Esophagus squamous epithelium (tissue), 4 donors: Measurements from ENCODE around the gene TOP3A.

ENCODE experiments used
- CTCF ChIP-seq, 6 experiments: fragments of 450-650 bp in 4 of 6; fragments of 200-600 bp in 2 of 6; sonication (generic) in 2 of 6; IDR thresholded peaks; one replicate each; pipeline ENCODE4 v1.5.1; 2016 to 2019; ENCODE audit warnings: antibody characterized with exemption in 6 of 6, mild to moderate bottlenecking in 4 of 6, moderate library complexity in 4 of 6
- POLR2A ChIP-seq, 4 donors: fragments of 450-650 bp; IDR thresholded peaks; one replicate each; pipeline ENCODE4 v1.6.1; 2017; ENCODE audit warnings: antibody characterized with exemption in 4 of 4, mild to moderate bottlenecking in 4 of 4, moderate library complexity in 3 of 4

GRCh38 chr17:18229254-18229653 lies 85.5 kb downstream of the TOP3A start:
- TF ChIP-seq POLR2A (IDR thresholded peaks at IDR 0.05): no peak
- TF ChIP-seq CTCF (IDR thresholded peaks at IDR 0.05): no peak
